Neural cell (in vitro differentiated cells): ENCODE measurements around the gene SP4. TPM values are rescaled to one million over a fixed set of nuclear protein-coding genes. Genes with fewer than 3 reads are reported as not detected.
"Not testable (repeated sequence)": the region's sequence is repeated elsewhere in the genome, so short reads cannot be mapped to it uniquely, and the experiment has no call there.

Experiments
- H2AFZ ChIP-seq: fragments of 200-600, 300-800 bp; sonication (generic), shearing (Covaris generic); 2 replicates; pipeline ENCODE4 v1.6.0; 2014; ENCODE audit warnings: low read depth, mild to moderate bottlenecking, antibody characterized with exemption, low read length, moderate library complexity
- H3F3A ChIP-seq: fragments of 200-600 bp; shearing (Covaris generic); 2 replicates; pipeline ENCODE4 v1.6.1; 2016; ENCODE audit warnings: mild to moderate bottlenecking, moderate library complexity, mixed read lengths, antibody characterized with exemption, low read length; ENCODE audit not compliant: insufficient read depth, poor library complexity, severe bottlenecking
- H3K27ac ChIP-seq: fragments of 200-600, 300-800 bp; sonication (generic), shearing (Covaris generic); 2 replicates; pipeline ENCODE4 v1.5.1; 2014; ENCODE audit warnings: mild to moderate bottlenecking, low read length, moderate library complexity
- H3K27me3 ChIP-seq: fragments of 300-800, 200-600 bp; sonication (generic), shearing (Covaris generic); 2 replicates; pipeline ENCODE4 v1.6.0; 2014; ENCODE audit warnings: mild to moderate bottlenecking, low read depth, low read length, moderate library complexity; ENCODE audit not compliant: insufficient read depth
- H3K36me3 ChIP-seq: fragments of 300-800, 200-600 bp; sonication (generic), shearing (Covaris generic); 2 replicates; pipeline ENCODE4 v1.5.1; 2014; ENCODE audit warnings: mild to moderate bottlenecking, antibody characterized with exemption, low read length, moderate library complexity; ENCODE audit not compliant: insufficient read depth
- H3K4me2 ChIP-seq: fragments of 300-800, 200-600 bp; sonication (generic), shearing (Covaris generic); 2 replicates; pipeline ENCODE4 v1.6.0; 2014; ENCODE audit warnings: mild to moderate bottlenecking, low read length
- H3K4me3 ChIP-seq: fragments of 300-800, 200-600 bp; sonication (generic), shearing (Covaris generic); 2 replicates; pipeline ENCODE4 v1.5.1; 2014; ENCODE audit warnings: mild to moderate bottlenecking, low read length, moderate library complexity
- H3K79me2 ChIP-seq: fragments of 200-600 bp; shearing (Covaris generic); replicated peaks from 2 replicates; pipeline ENCODE4 v1.6.0; 2014; ENCODE audit warnings: mild to moderate bottlenecking, low read length, moderate library complexity; ENCODE audit not compliant: insufficient read depth
- H3K9ac ChIP-seq: fragments of 300-800, 200-600 bp; sonication (generic), shearing (Covaris generic); 2 replicates; pipeline ENCODE4 v1.6.1; 2016; ENCODE audit warnings: mild to moderate bottlenecking, low read length, mixed read lengths
- H3K9me2 ChIP-seq: fragments of 200-600 bp; shearing (Covaris generic); 2 replicates; pipeline ENCODE4 v1.6.1; 2016; ENCODE audit warnings: mild to moderate bottlenecking, low read length, mixed read lengths; ENCODE audit not compliant: insufficient read depth
- H3K9me3 ChIP-seq: fragments of 200-600, 300-800 bp; sonication (generic), shearing (Covaris generic); 2 replicates; pipeline ENCODE4 v1.6.1; 2016; ENCODE audit warnings: mild to moderate bottlenecking, mixed run types, low read length, moderate library complexity, mixed read lengths
- H4K20me1 ChIP-seq: fragments of 200-600 bp; shearing (Covaris generic); 2 replicates; pipeline ENCODE4 v1.6.1; 2016; ENCODE audit warnings: mild to moderate bottlenecking, mixed run types; ENCODE audit not compliant: insufficient read depth
- EP300 ChIP-seq: fragments of 450-650 bp; conservative IDR thresholded peaks from 2 replicates; pipeline ENCODE4 v1.6.1; 2014; ENCODE audit warnings: antibody characterized with exemption, mild to moderate bottlenecking, moderate library complexity; ENCODE audit not compliant: poor library complexity, severe bottlenecking
- EZH2 ChIP-seq: fragments of 200-600, 300-800 bp; shearing (Covaris generic), sonication (generic); IDR thresholded peaks from 2 replicates; pipeline ENCODE4 v1.6.1; 2014; ENCODE audit warnings: antibody characterized with exemption, low read length, borderline replicate concordance, mild to moderate bottlenecking; ENCODE audit not compliant: insufficient read depth, poor library complexity, severe bottlenecking
- MXI1 ChIP-seq: fragments of 450-650 bp; conservative IDR thresholded peaks from 2 replicates; pipeline ENCODE4 v1.6.1; 2014; ENCODE audit warnings: antibody characterized with exemption, mild to moderate bottlenecking; ENCODE audit not compliant: poor library complexity, severe bottlenecking
- POLR2AphosphoS5 ChIP-seq: IDR thresholded peaks from 2 replicates; pipeline ENCODE4 v1.6.1; 2012
- RAD21 ChIP-seq: fragments of 450-650 bp; conservative IDR thresholded peaks from 2 replicates; pipeline ENCODE4 v1.6.1; 2014; ENCODE audit warnings: antibody characterized with exemption, mild to moderate bottlenecking, moderate library complexity
- SMC3 ChIP-seq: fragments of 450-650 bp; conservative IDR thresholded peaks from 2 replicates; pipeline ENCODE4 v1.6.1; 2014; ENCODE audit warnings: antibody characterized with exemption, mild to moderate bottlenecking, moderate library complexity; ENCODE audit not compliant: poor library complexity
- TAF1 ChIP-seq: IDR thresholded peaks from 2 replicates; pipeline ENCODE4 v1.6.1; 2012; ENCODE audit warnings: low read depth
- polyA plus RNA-seq: library from polyadenylated mRNA; depleted of rRNA; stranded (reverse); fragments of >200 nt; gene quantifications from 2 replicates; pipeline ENCODE4 v1.2.3, GENCODE V29; 2014
- TF ChIP-seq, protein P1 (sequence below): IDR thresholded peaks from 2 replicates; pipeline ENCODE4 v1.6.1; 2012; ENCODE audit warnings: borderline replicate concordance
- TF ChIP-seq, protein P2 (sequence below): fragments of 450-650 bp; IDR thresholded peaks from 2 replicates; pipeline ENCODE4 v1.5.1; 2014; ENCODE audit warnings: antibody characterized with exemption, mild to moderate bottlenecking, moderate library complexity; ENCODE audit not compliant: poor library complexity, severe bottlenecking

SP4 gene
- polyA plus RNA-seq, 1 donor from 2014 or later: 27.8 TPM

DNA sequence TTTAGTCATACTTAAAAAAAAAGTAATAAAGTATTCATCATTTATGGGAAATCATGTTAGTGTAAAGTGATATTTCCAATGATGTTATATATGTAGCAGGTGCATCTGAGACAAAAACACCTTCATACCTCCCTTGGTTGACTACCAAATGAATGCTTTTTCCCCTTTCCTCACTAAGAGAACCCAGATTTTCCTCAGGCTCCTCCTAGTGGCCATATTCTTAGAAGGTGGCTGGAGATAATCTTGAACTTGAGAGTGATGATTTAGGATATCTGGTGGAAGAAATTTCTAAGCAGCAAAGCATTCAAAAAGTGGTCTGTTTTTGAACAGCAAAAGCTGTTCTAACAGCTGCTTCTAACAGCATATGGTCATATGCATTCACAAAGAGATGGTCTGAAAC lies 98.1 kb downstream of the SP4 start:
- Histone ChIP-seq H2AFZ (no peak overlapping the region), H3K79me2 (no peaks in the 10 kb centered on the region), H3K36me3 (no peaks in the 10 kb centered on the region), H3K4me2 (no peak overlapping the region), H3K27ac (no peak overlapping the region), H3F3A (no peaks in the 10 kb centered on the region), H3K27me3 (no peaks in the 10 kb centered on the region), H4K20me1 (no peaks in the 10 kb centered on the region), H3K4me3 (no peak overlapping the region), H3K9ac (no peak overlapping the region), H3K9me3 (peaks cover 4% of the 10 kb centered on the region), H3K9me2 (no peaks in the 10 kb centered on the region)
- TF ChIP-seq MXI1 (no peak), TAF1 (no peak), EZH2 (no peak), RAD21 (no peak), SMC3 (no peak), EP300 (no peak)
- TF ChIP-seq, protein P1, sequence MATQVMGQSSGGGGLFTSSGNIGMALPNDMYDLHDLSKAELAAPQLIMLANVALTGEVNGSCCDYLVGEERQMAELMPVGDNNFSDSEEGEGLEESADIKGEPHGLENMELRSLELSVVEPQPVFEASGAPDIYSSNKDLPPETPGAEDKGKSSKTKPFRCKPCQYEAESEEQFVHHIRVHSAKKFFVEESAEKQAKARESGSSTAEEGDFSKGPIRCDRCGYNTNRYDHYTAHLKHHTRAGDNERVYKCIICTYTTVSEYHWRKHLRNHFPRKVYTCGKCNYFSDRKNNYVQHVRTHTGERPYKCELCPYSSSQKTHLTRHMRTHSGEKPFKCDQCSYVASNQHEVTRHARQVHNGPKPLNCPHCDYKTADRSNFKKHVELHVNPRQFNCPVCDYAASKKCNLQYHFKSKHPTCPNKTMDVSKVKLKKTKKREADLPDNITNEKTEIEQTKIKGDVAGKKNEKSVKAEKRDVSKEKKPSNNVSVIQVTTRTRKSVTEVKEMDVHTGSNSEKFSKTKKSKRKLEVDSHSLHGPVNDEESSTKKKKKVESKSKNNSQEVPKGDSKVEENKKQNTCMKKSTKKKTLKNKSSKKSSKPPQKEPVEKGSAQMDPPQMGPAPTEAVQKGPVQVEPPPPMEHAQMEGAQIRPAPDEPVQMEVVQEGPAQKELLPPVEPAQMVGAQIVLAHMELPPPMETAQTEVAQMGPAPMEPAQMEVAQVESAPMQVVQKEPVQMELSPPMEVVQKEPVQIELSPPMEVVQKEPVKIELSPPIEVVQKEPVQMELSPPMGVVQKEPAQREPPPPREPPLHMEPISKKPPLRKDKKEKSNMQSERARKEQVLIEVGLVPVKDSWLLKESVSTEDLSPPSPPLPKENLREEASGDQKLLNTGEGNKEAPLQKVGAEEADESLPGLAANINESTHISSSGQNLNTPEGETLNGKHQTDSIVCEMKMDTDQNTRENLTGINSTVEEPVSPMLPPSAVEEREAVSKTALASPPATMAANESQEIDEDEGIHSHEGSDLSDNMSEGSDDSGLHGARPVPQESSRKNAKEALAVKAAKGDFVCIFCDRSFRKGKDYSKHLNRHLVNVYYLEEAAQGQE: no peak
- TF ChIP-seq, protein P2, sequence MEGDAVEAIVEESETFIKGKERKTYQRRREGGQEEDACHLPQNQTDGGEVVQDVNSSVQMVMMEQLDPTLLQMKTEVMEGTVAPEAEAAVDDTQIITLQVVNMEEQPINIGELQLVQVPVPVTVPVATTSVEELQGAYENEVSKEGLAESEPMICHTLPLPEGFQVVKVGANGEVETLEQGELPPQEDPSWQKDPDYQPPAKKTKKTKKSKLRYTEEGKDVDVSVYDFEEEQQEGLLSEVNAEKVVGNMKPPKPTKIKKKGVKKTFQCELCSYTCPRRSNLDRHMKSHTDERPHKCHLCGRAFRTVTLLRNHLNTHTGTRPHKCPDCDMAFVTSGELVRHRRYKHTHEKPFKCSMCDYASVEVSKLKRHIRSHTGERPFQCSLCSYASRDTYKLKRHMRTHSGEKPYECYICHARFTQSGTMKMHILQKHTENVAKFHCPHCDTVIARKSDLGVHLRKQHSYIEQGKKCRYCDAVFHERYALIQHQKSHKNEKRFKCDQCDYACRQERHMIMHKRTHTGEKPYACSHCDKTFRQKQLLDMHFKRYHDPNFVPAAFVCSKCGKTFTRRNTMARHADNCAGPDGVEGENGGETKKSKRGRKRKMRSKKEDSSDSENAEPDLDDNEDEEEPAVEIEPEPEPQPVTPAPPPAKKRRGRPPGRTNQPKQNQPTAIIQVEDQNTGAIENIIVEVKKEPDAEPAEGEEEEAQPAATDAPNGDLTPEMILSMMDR: no peak

DNA sequence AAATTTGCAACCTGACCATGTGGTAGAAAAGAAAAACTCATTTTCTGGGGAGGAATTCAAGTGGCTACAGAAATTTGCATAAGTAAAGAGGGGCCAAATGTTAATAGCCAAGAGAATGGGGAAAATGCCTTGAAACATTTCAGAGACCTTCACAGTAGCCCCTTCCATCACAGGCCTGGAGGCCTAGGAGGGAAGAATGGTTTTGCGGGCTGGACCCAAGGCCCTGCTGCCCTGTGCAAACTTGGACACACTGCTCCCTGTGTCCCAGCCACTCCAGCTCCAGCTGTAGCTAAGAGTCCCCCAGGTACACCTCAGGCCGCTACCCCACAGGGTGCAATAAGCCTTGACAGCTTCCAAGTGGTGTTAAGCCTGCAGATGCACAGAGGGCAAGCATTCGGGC lies 98.6 kb downstream of the SP4 start:
- H2AFZ ChIP-seq: no peak overlapping the region
- TF ChIP-seq MXI1 (no peak), POLR2AphosphoS5 (no peak), EZH2 (no peak), SMC3 (no peak), EP300 (no peak), RAD21 (no peak), TAF1 (no peak)
- TF ChIP-seq, protein P1: no peak
- TF ChIP-seq, protein P2: no peak
- no peaks in the 10 kb centered on the region for H3K27me3 ChIP-seq
- no peak overlapping the region for H3K27ac ChIP-seq
- H3F3A ChIP-seq: no peaks in the 10 kb centered on the region
- no peaks in the 10 kb centered on the region for H3K9me2 ChIP-seq
- H3K79me2 ChIP-seq: no peaks in the 10 kb centered on the region
- H3K9ac ChIP-seq: no peak overlapping the region
- H3K9me3 ChIP-seq: peaks cover 4% of the 10 kb centered on the region
- no peak overlapping the region for H3K4me3 ChIP-seq
- H3K4me2 ChIP-seq: no peak overlapping the region
- H3K36me3 ChIP-seq: no peaks in the 10 kb centered on the region
- no peaks in the 10 kb centered on the region for H4K20me1 ChIP-seq

DNA sequence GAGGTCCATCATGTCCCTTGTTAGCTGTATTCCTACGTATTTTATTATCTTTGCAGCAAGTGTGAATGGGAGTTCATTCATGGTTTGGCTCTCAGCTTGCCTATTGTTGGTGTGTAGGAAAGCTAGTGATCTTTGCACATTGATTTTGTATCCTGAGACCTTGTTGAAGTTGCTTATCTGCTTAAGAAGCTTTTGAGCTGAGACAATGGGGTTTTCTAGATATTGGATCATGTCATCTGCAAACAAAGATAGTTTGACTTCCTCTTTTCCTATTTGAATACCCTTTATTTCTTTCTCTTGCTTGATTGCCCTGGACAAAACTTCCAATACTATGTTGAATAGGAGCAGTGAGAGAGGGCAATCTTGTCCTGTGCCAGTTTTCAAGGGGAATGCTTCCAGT lies 104.6 kb downstream of the SP4 start:
- not testable (repeated sequence) for H2AFZ ChIP-seq, H3K36me3 ChIP-seq, H4K20me1 ChIP-seq, H3K27me3 ChIP-seq, H3K4me2 ChIP-seq, H3K9me3 ChIP-seq, H3K27ac ChIP-seq, H3K9me2 ChIP-seq, H3F3A ChIP-seq, H3K9ac ChIP-seq, H3K4me3 ChIP-seq, H3K79me2 ChIP-seq
